ENCODE measurements around the gene DLX4. TPM values are rescaled to one million over a fixed set of nuclear protein-coding genes. Genes with fewer than 3 reads are reported as not detected.
A peak's percentile ranks its signal among the peaks of the same experiment; 100 is the strongest.

Gene DLX4
- total RNA-seq, 1 experiment from 2014 or later, result 11.2 TPM

DNA sequence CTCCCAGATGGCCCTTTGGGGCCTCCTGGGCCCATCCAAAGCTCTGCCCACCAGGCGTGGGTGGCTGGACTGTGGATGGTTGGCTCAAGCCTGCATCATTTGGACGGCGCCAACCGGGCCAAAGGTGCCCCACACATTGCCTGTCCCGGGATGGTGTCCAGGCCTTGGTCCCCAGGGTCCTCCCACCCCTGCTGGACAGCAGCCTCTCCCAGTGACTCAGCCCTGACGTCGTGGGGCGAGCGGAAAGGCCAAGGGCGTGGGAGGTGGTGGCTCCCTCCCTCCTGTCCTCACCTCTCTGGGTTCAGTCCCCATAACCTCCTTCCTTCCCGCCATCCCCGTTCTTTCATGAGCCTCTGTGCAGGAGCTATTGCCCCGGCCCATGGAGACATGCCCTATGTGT is 42.1 kb upstream of the DLX4 start:
- Histone ChIP-seq H3K27me3 (ENCODE audit: control insufficient read depth, insufficient read depth, low read length) (no peaks in the 10 kb centered on the region), H3K27ac (ENCODE audit: low read length) (no peak overlapping the region), H3K4me1 (ENCODE audit: control insufficient read depth, insufficient read depth, low read length) (no peaks in the 10 kb centered on the region), H3K4me3 (ENCODE audit: low read depth in 2 of 2, low read length in 2 of 2) (no peak overlapping the region), H3K36me3 (ENCODE audit: control insufficient read depth, insufficient read depth, low read length) (no peaks in the 10 kb centered on the region), H3K9me3 (ENCODE audit: control insufficient read depth, insufficient read depth, low read depth, low read length) (no peaks in the 10 kb centered on the region)
- intact Hi-C loops (cut with micrococcal nuclease; ENCODE audit: unreplicated experiment), result no loop called here
- BruUV-seq (replicated peaks), result no TSS peak
- DNase-seq (ENCODE audit: low read depth, low spot score) (no peak), ATAC-seq (no peak)
- TF ChIP-seq, protein P1, sequence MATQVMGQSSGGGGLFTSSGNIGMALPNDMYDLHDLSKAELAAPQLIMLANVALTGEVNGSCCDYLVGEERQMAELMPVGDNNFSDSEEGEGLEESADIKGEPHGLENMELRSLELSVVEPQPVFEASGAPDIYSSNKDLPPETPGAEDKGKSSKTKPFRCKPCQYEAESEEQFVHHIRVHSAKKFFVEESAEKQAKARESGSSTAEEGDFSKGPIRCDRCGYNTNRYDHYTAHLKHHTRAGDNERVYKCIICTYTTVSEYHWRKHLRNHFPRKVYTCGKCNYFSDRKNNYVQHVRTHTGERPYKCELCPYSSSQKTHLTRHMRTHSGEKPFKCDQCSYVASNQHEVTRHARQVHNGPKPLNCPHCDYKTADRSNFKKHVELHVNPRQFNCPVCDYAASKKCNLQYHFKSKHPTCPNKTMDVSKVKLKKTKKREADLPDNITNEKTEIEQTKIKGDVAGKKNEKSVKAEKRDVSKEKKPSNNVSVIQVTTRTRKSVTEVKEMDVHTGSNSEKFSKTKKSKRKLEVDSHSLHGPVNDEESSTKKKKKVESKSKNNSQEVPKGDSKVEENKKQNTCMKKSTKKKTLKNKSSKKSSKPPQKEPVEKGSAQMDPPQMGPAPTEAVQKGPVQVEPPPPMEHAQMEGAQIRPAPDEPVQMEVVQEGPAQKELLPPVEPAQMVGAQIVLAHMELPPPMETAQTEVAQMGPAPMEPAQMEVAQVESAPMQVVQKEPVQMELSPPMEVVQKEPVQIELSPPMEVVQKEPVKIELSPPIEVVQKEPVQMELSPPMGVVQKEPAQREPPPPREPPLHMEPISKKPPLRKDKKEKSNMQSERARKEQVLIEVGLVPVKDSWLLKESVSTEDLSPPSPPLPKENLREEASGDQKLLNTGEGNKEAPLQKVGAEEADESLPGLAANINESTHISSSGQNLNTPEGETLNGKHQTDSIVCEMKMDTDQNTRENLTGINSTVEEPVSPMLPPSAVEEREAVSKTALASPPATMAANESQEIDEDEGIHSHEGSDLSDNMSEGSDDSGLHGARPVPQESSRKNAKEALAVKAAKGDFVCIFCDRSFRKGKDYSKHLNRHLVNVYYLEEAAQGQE (IDR thresholded peaks at IDR 0.05; ENCODE audit: insufficient read depth in 1 of 2, low read depth in 2 of 2, low read length in 1 of 2), result peak in 1 of 2 experiments; percentile 59; a peak in 2 of 4 replicates
- TF ChIP-seq TCF7L2 (IDR thresholded peaks at IDR 0.05; ENCODE audit: low read depth, low read length), result no peak
- no peak for TF ChIP-seq SIN3A (IDR thresholded peaks at IDR 0.05; ENCODE audit: borderline replicate concordance, insufficient read depth, low read depth, low read length)
- TF ChIP-seq POLR2AphosphoS5 (IDR thresholded peaks at IDR 0.05; ENCODE audit: low read depth, low read length), result no peak
- TF ChIP-seq, protein P2, sequence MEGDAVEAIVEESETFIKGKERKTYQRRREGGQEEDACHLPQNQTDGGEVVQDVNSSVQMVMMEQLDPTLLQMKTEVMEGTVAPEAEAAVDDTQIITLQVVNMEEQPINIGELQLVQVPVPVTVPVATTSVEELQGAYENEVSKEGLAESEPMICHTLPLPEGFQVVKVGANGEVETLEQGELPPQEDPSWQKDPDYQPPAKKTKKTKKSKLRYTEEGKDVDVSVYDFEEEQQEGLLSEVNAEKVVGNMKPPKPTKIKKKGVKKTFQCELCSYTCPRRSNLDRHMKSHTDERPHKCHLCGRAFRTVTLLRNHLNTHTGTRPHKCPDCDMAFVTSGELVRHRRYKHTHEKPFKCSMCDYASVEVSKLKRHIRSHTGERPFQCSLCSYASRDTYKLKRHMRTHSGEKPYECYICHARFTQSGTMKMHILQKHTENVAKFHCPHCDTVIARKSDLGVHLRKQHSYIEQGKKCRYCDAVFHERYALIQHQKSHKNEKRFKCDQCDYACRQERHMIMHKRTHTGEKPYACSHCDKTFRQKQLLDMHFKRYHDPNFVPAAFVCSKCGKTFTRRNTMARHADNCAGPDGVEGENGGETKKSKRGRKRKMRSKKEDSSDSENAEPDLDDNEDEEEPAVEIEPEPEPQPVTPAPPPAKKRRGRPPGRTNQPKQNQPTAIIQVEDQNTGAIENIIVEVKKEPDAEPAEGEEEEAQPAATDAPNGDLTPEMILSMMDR (IDR thresholded peaks at IDR 0.05), result no peak
- in situ Hi-C loops (cut with HindIII; ENCODE audit: low pct_unique_long_range_greater_than_20kb, low sequenced_read_pairs), result no loop called here
- CTCF ChIA-PET, result no interaction called here
- POLR2A ChIA-PET, result interaction anchor here (0.6 kb wide), 1 partner anchor 791 kb away, joined by 7 read pairs; no protein-coding TSS in a partner anchor

GRCh38 chr17:49928126-49928800 is 40.7 kb upstream of the DLX4 start:
- Histone ChIP-seq H3K9me3 (ENCODE audit: control insufficient read depth, insufficient read depth, low read depth, low read length) (no peaks in the 10 kb centered on the region), H3K36me3 (ENCODE audit: control insufficient read depth, insufficient read depth, low read length) (no peaks in the 10 kb centered on the region), H3K27ac (ENCODE audit: low read length) (no peak overlapping the region), H3K4me1 (ENCODE audit: control insufficient read depth, insufficient read depth, low read length) (no peaks in the 10 kb centered on the region), H3K27me3 (ENCODE audit: control insufficient read depth, insufficient read depth, low read length) (no peaks in the 10 kb centered on the region), H3K4me3 (ENCODE audit: low read depth in 2 of 2, low read length in 2 of 2) (no peak overlapping the region)
- ChIA-PET POLR2A (no interaction called here), CTCF (interaction anchor here (0.5 kb wide), 1 partner anchor 20 kb away, joined by 4 read pairs; no protein-coding TSS in a partner anchor)
- intact Hi-C loops (cut with micrococcal nuclease; ENCODE audit: unreplicated experiment), result no loop called here
- in situ Hi-C loops (cut with HindIII; ENCODE audit: low pct_unique_long_range_greater_than_20kb, low sequenced_read_pairs), result no loop called here
- DNase-seq (ENCODE audit: low read depth, low spot score) (no peak), ATAC-seq (0 out of 2 replicates have a peak, but pooled peaks have one; percentile 23)
- no TSS peak for BruUV-seq (replicated peaks)
- no peak for TF ChIP-seq TCF7L2 (IDR thresholded peaks at IDR 0.05; ENCODE audit: low read depth, low read length)

GRCh38 chr17:49928837-49929475 is 40.0 kb upstream of the DLX4 start:
- BruUV-seq (replicated peaks), result no TSS peak
- no peak overlapping the region for H3K4me3 ChIP-seq (ENCODE audit: low read depth in 2 of 2, low read length in 2 of 2)
- in situ Hi-C loops (cut with HindIII; ENCODE audit: low pct_unique_long_range_greater_than_20kb, low sequenced_read_pairs), result no loop called here
- POLR2A ChIA-PET, result no interaction called here
- H3K27ac ChIP-seq (ENCODE audit: low read length), result no peak overlapping the region
- H3K9me3 ChIP-seq (ENCODE audit: control insufficient read depth, insufficient read depth, low read depth, low read length), result no peaks in the 10 kb centered on the region
- intact Hi-C loops (cut with micrococcal nuclease; ENCODE audit: unreplicated experiment), result no loop called here
- CTCF ChIA-PET, result no interaction called here
- no peaks in the 10 kb centered on the region for H3K36me3 ChIP-seq (ENCODE audit: control insufficient read depth, insufficient read depth, low read length)
- 0 out of 2 replicates have a peak, but pooled peaks have one; percentile 16 for ATAC-seq
- TF ChIP-seq, protein P2 (IDR thresholded peaks at IDR 0.05), result no peak
- no peak for TF ChIP-seq SIN3A (IDR thresholded peaks at IDR 0.05; ENCODE audit: borderline replicate concordance, insufficient read depth, low read depth, low read length)
- no peak for TF ChIP-seq TCF7L2 (IDR thresholded peaks at IDR 0.05; ENCODE audit: low read depth, low read length)
- TF ChIP-seq, protein P1 (IDR thresholded peaks at IDR 0.05; ENCODE audit: insufficient read depth in 1 of 2, low read depth in 2 of 2, low read length in 1 of 2), result no peak
- H3K27me3 ChIP-seq (ENCODE audit: control insufficient read depth, insufficient read depth, low read length), result no peaks in the 10 kb centered on the region
- no peak for DNase-seq (ENCODE audit: low read depth, low spot score)
- no peaks in the 10 kb centered on the region for H3K4me1 ChIP-seq (ENCODE audit: control insufficient read depth, insufficient read depth, low read length)

Measured in Panc1 (cell line).